Effector memory CD4-positive, alpha-beta T cell (primary cell): Measurements from ENCODE around the gene NKX6-2.

Experiments used
- DNase-seq, 3 donors: peaks; one replicate each; pipeline ENCODE4 v3.0.0-alpha.2; 2020
- H3K27ac ChIP-seq: 2 replicates; pipeline ENCODE4 v1.7.0; 2013; ENCODE audit warnings: mild to moderate bottlenecking, low read length, moderate library complexity; ENCODE audit not compliant: insufficient read depth, poor library complexity, severe bottlenecking
- H3K27me3 ChIP-seq: replicated peaks from 2 replicates; pipeline ENCODE4 v1.7.0; 2013; ENCODE audit warnings: mild to moderate bottlenecking, low read length; ENCODE audit not compliant: insufficient read depth, control insufficient read depth, poor library complexity, severe bottlenecking
- H3K36me3 ChIP-seq: 2 replicates; pipeline ENCODE4 v1.7.0; 2013; ENCODE audit warnings: mild to moderate bottlenecking, low read length, moderate library complexity; ENCODE audit not compliant: control insufficient read depth, insufficient read depth
- H3K4me1 ChIP-seq: 2 replicates; pipeline ENCODE4 v1.7.0; 2013; ENCODE audit warnings: low read length, mild to moderate bottlenecking; ENCODE audit not compliant: control insufficient read depth, insufficient read depth, poor library complexity, severe bottlenecking
- H3K4me3 ChIP-seq: 2 replicates; pipeline ENCODE4 v1.7.0; 2013; ENCODE audit warnings: low read length, low read depth, mild to moderate bottlenecking; ENCODE audit not compliant: insufficient read depth, poor library complexity, severe bottlenecking
- H3K9me3 ChIP-seq: 2 replicates; pipeline ENCODE4 v1.7.0; 2013; ENCODE audit warnings: mild to moderate bottlenecking, low read length, moderate library complexity; ENCODE audit not compliant: control insufficient read depth

The NKX6-2 gene

DNA sequence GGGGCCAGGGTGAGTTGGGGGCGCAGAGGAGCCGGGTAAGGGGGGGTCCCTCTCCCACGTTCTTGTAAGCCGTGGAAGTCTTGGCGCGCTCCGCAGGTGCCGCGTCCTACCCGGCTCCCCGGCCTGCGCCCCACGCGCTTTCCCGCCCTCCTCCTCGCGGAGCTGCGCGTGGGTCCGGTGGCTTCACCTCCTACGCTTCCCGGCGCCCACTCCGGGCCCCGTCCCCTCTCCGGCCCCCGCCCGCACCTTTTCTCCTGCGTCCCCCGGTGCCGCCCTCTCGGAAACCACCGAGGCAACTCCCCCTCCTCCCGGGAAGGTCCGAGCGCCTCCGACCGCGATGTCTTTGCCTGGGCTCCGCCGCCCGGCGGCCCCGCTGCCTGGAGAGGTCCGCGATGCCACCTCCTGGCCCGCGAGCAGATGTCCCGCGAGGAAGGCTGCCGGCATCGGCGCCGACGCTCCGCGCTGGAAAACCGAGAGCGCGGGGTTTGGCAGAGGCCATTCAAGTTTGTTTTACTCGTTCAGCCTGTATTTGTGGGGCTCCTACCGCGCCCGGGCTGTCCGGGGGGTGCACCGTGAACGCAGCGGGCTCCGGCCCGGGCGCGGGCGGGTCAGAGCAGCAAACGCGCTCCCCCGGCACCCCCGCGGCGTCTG, 2.4 kb upstream of the NKX6-2 start:
- Histone ChIP-seq H3K4me1 (peaks cover 15% of the 10 kb centered on the region), H3K4me3 (no peak overlapping the region), H3K9me3 (no peaks in the 10 kb centered on the region), H3K36me3 (no peaks in the 10 kb centered on the region), H3K27me3 (peaks cover 45% of the 10 kb centered on the region), H3K27ac (no peak overlapping the region)
- no peak for DNase-seq

DNA sequence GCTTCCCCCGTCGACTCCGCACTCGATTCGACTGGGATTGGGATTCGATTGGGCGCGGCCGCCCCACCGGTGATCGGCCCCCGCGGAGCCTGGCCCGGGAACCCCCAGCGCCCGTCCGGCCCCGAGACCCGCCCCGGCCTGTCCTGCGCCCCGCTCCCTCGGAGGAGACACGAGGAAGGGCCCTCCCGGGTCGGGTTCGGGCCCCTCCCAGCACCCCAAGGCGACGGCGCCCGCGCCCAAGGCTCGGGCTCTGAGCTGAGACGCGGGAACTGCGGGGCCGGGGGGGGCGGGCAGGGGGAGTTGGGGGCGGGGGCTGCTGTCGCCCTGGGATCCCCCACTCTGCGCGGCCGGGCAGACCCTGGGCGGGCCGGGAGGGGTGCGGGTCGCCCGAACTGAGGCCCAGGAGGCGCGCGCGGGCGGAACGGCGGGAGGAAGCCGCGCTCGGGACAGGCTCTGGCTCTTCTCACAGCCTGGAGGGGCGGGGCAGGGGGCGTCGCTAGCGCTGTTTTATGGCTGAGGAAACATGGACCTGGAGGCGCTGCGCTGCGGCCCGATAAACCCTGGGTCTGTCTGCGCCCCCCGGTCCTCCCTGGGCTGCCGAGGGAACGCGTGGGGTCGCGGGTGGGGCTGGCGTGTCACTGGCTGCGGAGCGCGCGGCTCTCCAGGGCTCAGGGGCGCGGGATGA, 1.7 kb upstream of the NKX6-2 start:
- no peak for DNase-seq
- no peak overlapping the region for H3K27ac ChIP-seq
- no peaks in the 10 kb centered on the region for H3K9me3 ChIP-seq
- peaks cover 15% of the 10 kb centered on the region for H3K4me1 ChIP-seq
- peaks cover 45% of the 10 kb centered on the region for H3K27me3 ChIP-seq
- H3K36me3 ChIP-seq = no peaks in the 10 kb centered on the region
- no peak overlapping the region for H3K4me3 ChIP-seq

DNA sequence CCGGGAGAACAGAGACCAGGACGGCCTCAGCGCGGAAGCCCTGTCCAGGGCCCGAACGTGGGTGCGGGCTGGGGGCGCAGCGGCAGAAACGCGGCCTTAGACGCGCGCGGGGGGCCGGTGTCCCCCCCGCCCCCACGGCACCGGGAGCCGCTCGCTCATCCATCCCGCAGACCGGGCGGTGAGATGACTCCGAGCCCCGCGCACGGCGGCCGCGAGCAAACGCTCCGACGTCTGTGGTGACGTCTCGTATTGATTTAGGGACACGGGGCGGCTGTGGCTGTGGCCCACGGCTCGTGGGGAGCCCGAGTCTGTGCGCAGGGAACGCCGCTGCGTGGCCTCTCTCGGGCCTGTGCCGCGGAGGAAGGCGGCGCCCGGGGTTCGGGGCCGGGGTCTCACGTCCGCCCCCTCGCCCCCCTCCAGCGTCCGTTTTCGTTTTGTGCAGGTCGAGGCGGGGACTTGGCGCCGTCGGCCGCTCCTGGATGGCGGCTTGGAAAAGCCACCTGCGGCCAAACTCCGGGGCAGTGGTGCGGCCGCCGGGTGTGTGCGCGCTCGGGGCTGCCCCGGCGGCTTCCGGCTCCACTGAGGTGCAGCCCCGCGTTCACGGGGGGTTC, 1.0 kb upstream of the NKX6-2 start:
- Histone ChIP-seq H3K36me3 (no peaks in the 10 kb centered on the region), H3K4me1 (peaks cover 15% of the 10 kb centered on the region), H3K4me3 (no peak overlapping the region), H3K27me3 (peaks cover 45% of the 10 kb centered on the region), H3K9me3 (no peaks in the 10 kb centered on the region), H3K27ac (no peak overlapping the region)
- no peak for DNase-seq

DNA sequence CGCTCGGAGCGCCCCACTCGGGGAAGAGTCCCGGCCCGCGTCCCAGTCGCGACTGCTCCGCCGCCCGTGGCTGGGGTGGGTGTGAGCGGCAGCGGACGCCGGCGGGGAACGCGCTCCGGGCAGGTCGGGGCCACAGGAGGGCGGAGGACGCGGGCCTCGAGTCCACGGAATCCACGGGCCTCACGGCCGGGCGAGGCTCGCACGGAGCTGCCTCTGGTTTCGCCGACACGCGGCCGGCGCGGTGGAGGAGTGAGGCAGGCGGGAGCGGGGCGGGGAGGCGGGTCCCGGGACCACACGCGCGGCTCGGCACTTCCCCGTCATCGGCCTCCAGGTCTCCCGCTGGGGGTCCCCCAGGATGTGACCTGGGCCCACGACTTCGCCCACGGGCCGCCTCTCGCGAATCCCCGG, 533 bp upstream of the NKX6-2 start:
- H3K9me3 ChIP-seq = no peaks in the 10 kb centered on the region
- no peaks in the 10 kb centered on the region for H3K36me3 ChIP-seq
- peaks cover 15% of the 10 kb centered on the region for H3K4me1 ChIP-seq
- H3K4me3 ChIP-seq = no peak overlapping the region
- peaks cover 45% of the 10 kb centered on the region for H3K27me3 ChIP-seq
- H3K27ac ChIP-seq = no peak overlapping the region
- no peak for DNase-seq

DNA sequence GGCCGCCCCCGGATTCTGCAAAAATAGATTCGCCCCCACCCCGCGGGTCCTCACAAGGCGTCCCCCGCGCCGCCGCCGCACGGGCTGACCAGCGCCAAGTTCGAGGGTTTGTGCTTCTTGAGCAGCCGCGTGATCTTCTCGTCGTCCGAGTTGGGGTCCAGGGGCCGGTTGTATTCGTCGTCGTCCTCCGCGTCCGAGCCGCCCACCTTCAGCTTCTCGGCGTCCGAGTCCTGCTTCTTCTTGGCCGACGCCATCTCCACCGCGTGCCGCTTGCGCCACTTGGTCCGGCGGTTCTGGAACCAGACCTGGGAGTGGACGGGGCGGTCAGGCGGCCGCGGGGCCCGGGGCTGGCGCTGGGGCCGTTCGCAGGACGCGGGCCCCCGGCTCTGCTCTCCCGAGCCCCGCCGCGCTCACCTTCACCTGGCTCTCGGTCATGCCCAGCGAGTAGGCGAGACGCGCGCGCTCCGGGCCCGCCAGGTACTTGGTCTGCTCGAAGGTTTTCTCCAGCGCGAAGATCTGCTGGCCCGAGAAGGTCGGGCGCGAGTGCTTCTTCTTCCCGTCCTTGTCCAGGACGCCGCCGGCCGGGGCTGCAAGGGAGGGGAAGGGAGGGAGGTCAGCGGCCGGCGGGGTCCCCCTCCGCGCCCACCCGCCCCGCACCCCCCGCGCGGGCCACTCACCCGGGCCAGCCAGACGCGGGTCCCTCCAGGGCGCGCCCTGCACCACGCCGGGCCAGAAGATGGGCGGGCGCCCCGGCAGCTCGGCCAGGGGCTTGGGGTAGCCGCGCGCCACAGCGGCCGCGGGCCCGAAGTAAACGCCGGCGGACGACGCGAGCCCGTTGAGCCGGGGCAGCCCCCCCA, 853 bp downstream of the NKX6-2 start:
- Histone ChIP-seq H3K36me3 (no peaks in the 10 kb centered on the region), H3K4me3 (no peak overlapping the region), H3K9me3 (no peaks in the 10 kb centered on the region), H3K4me1 (peaks cover 15% of the 10 kb centered on the region), H3K27me3 (peaks cover 45% of the 10 kb centered on the region), H3K27ac (no peak overlapping the region)
- DNase-seq = no peak

DNA sequence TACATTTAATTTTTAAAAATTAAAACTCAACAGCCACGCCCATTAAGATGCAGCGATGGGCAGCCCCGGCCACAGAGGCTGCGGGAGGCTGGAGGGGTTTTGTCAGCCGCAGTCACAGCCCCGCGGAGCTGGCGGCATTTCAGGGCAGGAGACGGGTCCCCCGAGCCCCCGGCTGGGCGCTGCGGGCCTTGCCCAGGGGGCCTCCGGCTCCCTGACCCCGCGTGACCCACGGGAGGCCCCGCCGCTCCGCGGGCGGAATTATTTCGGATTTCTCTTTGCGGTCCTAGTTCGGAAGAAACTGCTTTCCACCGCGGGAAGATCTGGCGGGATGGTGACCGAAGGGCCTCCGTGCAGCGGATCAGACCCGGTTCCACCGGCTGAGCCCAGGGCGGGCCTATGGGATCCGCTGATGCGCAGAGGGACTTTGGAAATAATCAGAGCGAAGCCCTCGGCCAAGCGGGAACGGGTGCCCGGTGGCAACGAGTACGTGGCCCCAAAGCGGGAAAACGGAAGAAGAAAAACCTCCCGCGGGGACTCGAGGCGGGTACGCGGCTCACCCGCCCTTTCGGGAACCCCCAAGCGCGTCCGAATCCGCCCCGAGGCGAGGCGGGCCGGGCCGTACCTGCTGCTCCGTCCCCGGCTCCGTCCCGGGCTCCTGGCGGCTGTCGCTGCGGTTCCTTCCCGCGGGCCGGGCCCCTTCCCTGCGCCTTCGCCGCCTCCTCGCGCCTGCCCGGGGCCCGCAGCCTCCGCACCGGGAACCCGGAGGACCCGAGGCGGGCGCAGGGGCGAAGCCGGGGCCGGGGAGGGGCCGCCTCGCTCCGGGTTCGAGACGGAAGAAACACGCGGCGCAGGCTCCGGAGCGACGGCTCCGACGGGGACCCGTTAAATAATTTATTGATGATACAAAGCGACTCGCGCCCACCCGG, 1.7 kb downstream of the NKX6-2 start:
- Histone ChIP-seq H3K4me1 (peaks cover 15% of the 10 kb centered on the region), H3K4me3 (no peak overlapping the region), H3K27ac (no peak overlapping the region), H3K27me3 (peaks cover 40% of the 10 kb centered on the region), H3K36me3 (peaks cover 5% of the 10 kb centered on the region), H3K9me3 (no peaks in the 10 kb centered on the region)
- no peak for DNase-seq

DNA sequence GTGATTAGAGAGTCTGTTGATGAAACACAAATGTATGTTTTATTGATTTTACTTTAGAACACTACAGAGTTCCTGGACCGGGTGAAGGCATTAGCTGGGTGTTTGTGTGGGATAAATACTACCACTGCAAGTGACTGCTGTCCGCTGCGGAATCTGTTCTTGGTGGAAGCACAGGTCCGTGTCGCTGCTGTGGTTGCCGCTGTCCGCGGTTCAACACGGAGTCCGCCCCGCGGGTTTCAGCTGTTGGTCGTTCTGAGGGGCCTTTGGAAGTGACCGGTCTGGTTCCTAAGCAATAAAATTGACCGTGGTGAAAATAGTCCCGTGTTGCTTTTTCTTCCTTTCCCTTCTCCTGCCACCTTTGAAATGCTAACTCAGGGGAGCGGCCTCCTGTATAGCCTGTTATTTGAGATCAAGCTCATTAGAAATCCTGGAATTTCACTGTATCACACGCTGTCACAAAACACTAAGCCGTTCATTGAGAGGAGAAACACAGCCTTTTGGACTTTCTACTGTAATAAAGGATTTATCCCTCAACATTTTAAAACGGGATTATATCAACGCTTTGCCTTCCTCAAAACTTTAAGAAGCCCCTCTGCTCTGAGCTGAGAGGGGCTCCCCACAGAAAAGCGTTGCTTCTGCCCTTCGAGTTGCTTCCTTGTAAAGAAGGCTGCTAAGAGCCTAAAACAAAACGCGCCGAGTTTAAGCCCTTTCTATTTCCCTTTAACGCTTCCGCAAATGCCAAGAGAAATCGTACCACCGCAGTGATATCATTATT, 2.6 kb downstream of the NKX6-2 start:
- peaks cover 12% of the 10 kb centered on the region for H3K4me1 ChIP-seq
- H3K27me3 ChIP-seq = peaks cover 33% of the 10 kb centered on the region
- H3K36me3 ChIP-seq = peaks cover 13% of the 10 kb centered on the region
- no peak overlapping the region for H3K4me3 ChIP-seq
- no peaks in the 10 kb centered on the region for H3K9me3 ChIP-seq
- no peak overlapping the region for H3K27ac ChIP-seq
- no peak for DNase-seq

DNA sequence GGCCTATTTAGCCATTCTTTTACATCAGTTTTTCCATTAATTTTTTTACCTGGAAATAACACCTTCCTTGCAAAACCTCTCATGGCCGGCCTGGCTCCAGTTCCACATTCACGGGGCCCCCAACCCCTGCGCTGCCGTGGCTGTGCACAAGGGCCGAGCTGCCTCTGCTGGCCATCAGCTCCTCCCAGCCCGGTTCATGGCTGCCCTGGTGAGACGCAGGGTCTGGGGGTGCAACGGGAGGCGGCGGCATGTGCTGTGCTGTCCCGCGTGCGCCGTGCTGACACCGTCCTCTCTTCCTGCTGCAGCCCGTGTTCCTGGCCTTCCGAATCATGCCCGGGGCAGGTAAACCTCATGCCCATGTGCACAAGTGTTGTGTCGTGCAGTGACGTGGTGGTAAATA, 4.4 kb downstream of the NKX6-2 start:
- DNase-seq = no peak
- no peaks in the 10 kb centered on the region for H3K9me3 ChIP-seq
- H3K4me3 ChIP-seq = no peak overlapping the region
- H3K36me3 ChIP-seq = peaks cover 15% of the 10 kb centered on the region
- H3K27me3 ChIP-seq = peaks cover 18% of the 10 kb centered on the region
- peaks cover 4% of the 10 kb centered on the region for H3K4me1 ChIP-seq
- no peak overlapping the region for H3K27ac ChIP-seq

DNA sequence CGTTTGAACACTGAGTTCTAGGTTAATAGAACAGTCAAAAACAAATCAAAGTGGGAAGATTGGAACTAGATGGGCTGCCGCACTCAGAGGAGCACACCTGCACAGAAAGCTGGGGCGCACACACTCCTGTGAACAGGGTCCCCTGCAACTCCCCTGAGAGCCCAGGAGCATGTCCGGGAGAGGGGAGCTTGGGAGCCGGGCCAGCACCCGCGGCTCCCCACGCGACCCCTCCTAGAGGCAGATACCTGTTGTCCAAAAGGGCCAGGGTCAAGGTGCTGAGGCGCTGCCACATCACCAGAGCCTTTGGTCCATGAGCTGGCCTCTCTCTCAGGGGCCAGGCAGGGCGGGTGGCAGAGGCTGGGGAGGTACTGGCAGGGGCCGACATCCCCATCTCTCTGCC, 5.6 kb downstream of the NKX6-2 start:
- H3K36me3 ChIP-seq = peaks cover 15% of the 10 kb centered on the region

More for the DNA sequence above, 5.6 kb downstream of the NKX6-2 start:
- DNase-seq = no peak
- Histone ChIP-seq H3K27me3 (peaks cover 14% of the 10 kb centered on the region), H3K4me3 (no peak overlapping the region), H3K27ac (no peak overlapping the region), H3K4me1 (no peaks in the 10 kb centered on the region), H3K9me3 (no peaks in the 10 kb centered on the region)
